Measurements from ENCODE around the gene CHST8. TPM values are rescaled to one million over a fixed set of nuclear protein-coding genes. Genes with fewer than 3 reads are reported as not detected.

The CHST8 gene
- total RNA-seq, 1 experiment from 2014 or later: not detected

- H3K27me3 ChIP-seq: no peaks in the 10 kb centered on the region
Observed at GRCh38 chr19:33788676-33789075, 166.9 kb downstream of the CHST8 start.

DNA sequence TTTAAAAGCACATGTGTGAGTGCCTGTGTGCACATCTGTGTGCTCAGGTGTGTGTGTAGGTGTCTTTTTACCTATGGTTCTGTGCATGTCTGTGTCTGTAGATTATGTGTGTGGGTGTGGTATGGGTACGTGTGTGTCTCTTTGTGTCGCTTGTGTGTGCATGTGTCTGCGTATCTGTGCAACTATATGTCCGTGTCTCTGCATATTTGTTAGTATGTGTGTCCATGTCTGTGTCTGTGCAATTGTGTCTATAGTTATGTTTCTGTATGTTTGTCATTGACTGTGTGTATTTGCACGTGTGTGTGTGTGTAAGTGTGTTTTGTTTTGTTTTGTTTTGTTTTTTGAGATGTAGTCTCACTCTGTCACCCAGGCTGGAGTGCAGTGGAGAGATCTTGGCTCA lies 167.6 kb downstream of the CHST8 start:
- H3K9me3 ChIP-seq: no peaks in the 10 kb centered on the region
- H3K4me3 ChIP-seq: no peak overlapping the region
- no peaks in the 10 kb centered on the region for H3K36me3 ChIP-seq
- DNase-seq: no peak
- no peaks in the 10 kb centered on the region for H3K27me3 ChIP-seq

More at GRCh38 chr19:33788676-33789075, 166.9 kb downstream of the CHST8 start:
- H3K4me3 ChIP-seq: no peak overlapping the region
- H3K36me3 ChIP-seq: no peaks in the 10 kb centered on the region
- DNase-seq: no peak
- no peaks in the 10 kb centered on the region for H3K9me3 ChIP-seq

- Histone ChIP-seq H3K27me3 (no peaks in the 10 kb centered on the region), H3K9me3 (no peaks in the 10 kb centered on the region), H3K4me3 (peak overlapping the region; percentile 97), H3K36me3 (peaks cover 16% of the 10 kb centered on the region)
- no peak for DNase-seq
Observed at GRCh38 chr19:33794683-33795369, 173.1 kb downstream of the CHST8 start.

GRCh38 chr19:33795370-33796163 lies 173.8 kb downstream of the CHST8 start:
- Histone ChIP-seq H3K9me3 (no peaks in the 10 kb centered on the region), H3K4me3 (peak overlapping the region; percentile 97), H3K27me3 (no peaks in the 10 kb centered on the region), H3K36me3 (peaks cover 22% of the 10 kb centered on the region)
- peak; percentile 93 for DNase-seq

DNA sequence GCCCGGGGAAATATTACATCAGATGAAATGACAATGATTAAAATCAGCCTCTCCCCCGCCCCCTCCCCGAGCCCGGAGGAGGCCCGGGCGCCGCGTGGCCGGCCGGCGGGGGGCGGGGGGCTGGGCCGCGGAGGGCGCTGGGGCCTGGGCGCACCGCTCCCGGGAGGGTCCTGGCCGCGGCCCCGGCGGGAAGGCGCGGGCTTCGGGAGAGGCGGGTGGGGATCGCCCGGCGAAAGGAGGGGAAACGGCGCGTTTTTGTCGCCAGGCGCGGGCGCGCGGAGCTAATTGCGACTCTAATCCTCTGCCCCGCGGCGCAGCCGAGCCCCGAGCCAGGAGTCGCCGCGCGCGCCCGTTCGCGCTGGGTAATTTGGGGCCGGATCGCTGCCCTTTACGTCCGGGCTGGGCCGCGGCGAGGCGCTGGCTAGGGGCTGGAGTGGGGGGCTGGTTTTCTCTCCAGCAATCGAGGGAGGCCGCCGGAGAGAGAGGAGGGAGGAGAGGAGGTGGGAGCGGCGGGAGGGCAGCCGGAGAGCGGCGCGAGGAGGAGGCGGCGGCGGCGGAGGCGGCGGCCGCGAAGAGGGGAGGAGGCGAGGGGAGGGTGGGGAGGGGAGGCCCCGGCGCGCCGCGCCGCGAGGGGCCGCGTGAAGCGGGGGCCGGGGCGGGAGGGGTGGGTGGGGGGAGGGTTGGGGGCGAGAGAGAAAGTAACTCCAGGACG lies 174.6 kb downstream of the CHST8 start, which contains the start of gene KCTD15:
Gene KCTD15, plus strand, starts transcription at position 707 of the 712 bp plus-strand sequence. CDS start 3,585 bp downstream, outside the sequence.
- Histone ChIP-seq H3K36me3 (peaks cover 30% of the 10 kb centered on the region), H3K27me3 (no peaks in the 10 kb centered on the region), H3K9me3 (no peaks in the 10 kb centered on the region), H3K4me3 (peak within 1 kb of the TSS; percentile 97)
- peak; percentile 73 for DNase-seq

- Histone ChIP-seq H3K9me3 (no peaks in the 10 kb centered on the region), H3K4me3 (peak overlapping the region; percentile 97), H3K27me3 (no peaks in the 10 kb centered on the region), H3K36me3 (peaks cover 43% of the 10 kb centered on the region)
- no peak for DNase-seq
Observed at GRCh38 chr19:33797802-33798671, 176.3 kb downstream of the CHST8 start.

DNA sequence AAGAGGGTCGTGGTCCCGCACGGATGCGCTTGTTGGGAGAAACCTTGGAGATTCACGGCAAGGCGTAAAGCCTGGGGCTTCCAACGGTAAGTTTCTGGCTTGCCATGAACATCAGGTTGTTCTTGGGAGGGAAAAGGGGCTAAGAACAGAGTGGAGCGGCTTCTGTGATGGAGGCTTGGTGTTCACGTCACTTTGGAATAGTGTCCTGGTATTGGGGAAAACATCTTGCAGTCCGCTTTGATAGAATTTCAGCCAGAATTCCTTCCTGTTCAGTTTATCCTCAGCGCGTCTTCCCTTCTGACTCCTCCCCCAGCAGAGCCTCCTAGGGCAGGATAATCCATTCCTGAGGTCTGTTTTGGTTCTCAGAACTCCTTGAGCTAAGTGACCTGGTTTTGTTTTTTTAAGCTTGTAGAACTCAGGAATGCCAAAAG lies 176.9 kb downstream of the CHST8 start:
- H3K36me3 ChIP-seq: peaks cover 49% of the 10 kb centered on the region
- no peak overlapping the region for H3K4me3 ChIP-seq
- no peaks in the 10 kb centered on the region for H3K27me3 ChIP-seq
- DNase-seq: no peak
- H3K9me3 ChIP-seq: no peaks in the 10 kb centered on the region

DNA sequence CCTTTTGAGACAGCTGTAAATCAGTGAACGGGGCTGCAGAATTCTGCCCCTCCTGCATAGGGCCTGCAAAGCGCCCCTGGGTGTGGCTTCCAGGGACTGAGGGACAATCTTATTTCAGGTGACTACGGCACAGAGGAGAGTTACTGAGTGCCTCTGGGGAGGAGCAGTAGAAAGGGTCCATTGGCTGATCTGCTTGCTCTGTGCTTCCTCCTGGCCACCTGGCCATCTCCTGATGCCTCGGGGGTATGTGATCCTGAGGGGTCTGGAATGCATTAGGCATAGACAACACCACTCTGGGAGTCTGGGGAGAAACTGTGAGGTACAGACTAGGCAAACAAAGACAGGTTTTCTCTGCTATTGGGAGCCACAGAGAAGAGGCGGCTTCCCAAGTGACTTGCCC lies 177.7 kb downstream of the CHST8 start:
- DNase-seq: no peak
- Histone ChIP-seq H3K27me3 (no peaks in the 10 kb centered on the region), H3K36me3 (peaks cover 57% of the 10 kb centered on the region), H3K4me3 (no peak overlapping the region), H3K9me3 (no peaks in the 10 kb centered on the region)

- H3K27me3 ChIP-seq: no peaks in the 10 kb centered on the region
- peaks cover 64% of the 10 kb centered on the region for H3K36me3 ChIP-seq
Observed at GRCh38 chr19:33800012-33800680, 178.4 kb downstream of the CHST8 start.

GRCh38 chr19:33801411-33801810 lies 179.7 kb downstream of the CHST8 start:
- peaks cover 76% of the 10 kb centered on the region for H3K36me3 ChIP-seq
- no peak for DNase-seq
- no peak overlapping the region for H3K4me3 ChIP-seq
- H3K27me3 ChIP-seq: no peaks in the 10 kb centered on the region
- no peaks in the 10 kb centered on the region for H3K9me3 ChIP-seq

More at GRCh38 chr19:33800012-33800680, 178.4 kb downstream of the CHST8 start:
- DNase-seq: no peak
- Histone ChIP-seq H3K9me3 (no peaks in the 10 kb centered on the region), H3K4me3 (no peak overlapping the region)

- Histone ChIP-seq H3K27me3 (no peaks in the 10 kb centered on the region), H3K9me3 (no peaks in the 10 kb centered on the region), H3K36me3 (peaks cover 81% of the 10 kb centered on the region), H3K4me3 (no peak overlapping the region)
- DNase-seq: no peak
Observed at GRCh38 chr19:33802001-33802400, 180.2 kb downstream of the CHST8 start.

GRCh38 chr19:33802801-33803200 lies 181.0 kb downstream of the CHST8 start:
- no peaks in the 10 kb centered on the region for H3K9me3 ChIP-seq
- H3K4me3 ChIP-seq: no peak overlapping the region
- no peaks in the 10 kb centered on the region for H3K27me3 ChIP-seq
- no peak for DNase-seq
- H3K36me3 ChIP-seq: peaks cover 89% of the 10 kb centered on the region

DNA sequence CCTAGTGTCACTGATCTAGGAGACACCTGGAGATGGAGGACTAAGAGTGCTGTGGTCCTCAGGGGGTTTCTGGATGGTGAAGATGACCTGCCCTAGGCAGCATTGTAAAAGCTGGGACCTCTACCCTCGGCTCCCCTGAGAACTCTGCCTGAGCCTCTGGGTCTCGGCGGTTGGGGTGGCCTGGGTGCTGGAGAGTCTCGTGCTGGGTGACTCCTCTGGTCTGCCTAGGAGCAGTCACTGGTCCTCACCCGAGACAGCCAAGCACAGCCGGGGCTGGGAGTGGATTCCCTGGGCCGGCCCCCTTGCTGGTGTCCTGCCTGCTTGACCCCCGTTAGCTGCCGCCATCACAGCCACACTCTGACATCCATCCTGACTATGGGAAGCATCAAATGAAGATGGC lies 181.6 kb downstream of the CHST8 start:
- Histone ChIP-seq H3K36me3 (peaks cover 92% of the 10 kb centered on the region), H3K9me3 (no peaks in the 10 kb centered on the region), H3K27me3 (no peaks in the 10 kb centered on the region), H3K4me3 (no peak overlapping the region)
- DNase-seq: no peak

DNA sequence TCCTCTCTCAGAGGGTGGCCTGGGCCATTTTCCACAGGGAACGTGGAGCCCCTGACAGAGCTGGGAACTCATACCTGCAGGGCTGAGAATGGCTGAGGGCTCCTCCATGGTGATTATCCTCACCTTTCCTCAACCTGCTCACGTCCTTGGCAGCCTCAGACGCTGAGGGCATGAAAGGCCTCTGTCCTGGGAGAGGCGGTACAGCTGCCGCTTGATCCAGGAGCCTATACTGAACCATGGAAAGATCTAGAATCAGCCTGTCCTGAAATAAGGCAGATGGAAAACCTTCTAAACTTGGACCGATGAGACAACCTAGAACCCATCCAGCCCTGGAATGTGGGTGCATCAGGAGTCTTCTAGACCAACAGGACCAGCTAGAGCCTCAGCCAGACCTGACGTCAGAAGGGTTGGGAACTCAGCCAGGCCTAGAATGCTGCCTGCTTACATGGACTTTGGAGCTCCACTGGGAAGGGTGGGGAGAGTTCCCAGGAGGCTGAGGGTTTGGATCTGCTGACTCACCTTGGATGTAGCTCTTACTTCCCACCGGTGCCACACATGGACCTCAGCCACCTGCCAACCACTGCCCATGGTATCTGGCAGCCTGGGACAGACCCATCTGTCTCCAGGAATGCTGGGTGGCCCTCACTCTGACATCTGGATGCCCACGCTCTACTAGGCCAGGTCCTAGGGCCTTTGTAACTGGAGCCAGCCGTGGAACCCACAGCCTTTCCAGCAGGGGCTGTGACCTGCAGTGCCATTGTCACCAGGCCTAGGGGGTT lies 182.5 kb downstream of the CHST8 start:
- H3K27me3 ChIP-seq: no peaks in the 10 kb centered on the region
- peaks cover 91% of the 10 kb centered on the region for H3K36me3 ChIP-seq
- H3K9me3 ChIP-seq: no peaks in the 10 kb centered on the region
- peak; percentile 82 for DNase-seq
- H3K4me3 ChIP-seq: no peak overlapping the region

- Histone ChIP-seq H3K27me3 (no peaks in the 10 kb centered on the region), H3K36me3 (peaks cover 82% of the 10 kb centered on the region)
Observed at GRCh38 chr19:33805313-33805712, 183.6 kb downstream of the CHST8 start.

More at GRCh38 chr19:33805313-33805712, 183.6 kb downstream of the CHST8 start:
- no peaks in the 10 kb centered on the region for H3K9me3 ChIP-seq
- H3K4me3 ChIP-seq: no peak overlapping the region
- no peak for DNase-seq

All from MG63 (cell line).